Liver (tissue), 9 donors: ENCODE results near the gene SPINK7. TPM values are rescaled to one million over a fixed set of nuclear protein-coding genes. Genes with fewer than 3 reads are reported as not detected.

Experiments
- DNase-seq: peaks from one replicate; pipeline ENCODE4 v3.0.0-alpha.2; 2017; ENCODE audit warnings: low spot score
- H3K27ac ChIP-seq, 2 donors: one replicate each; pipeline ENCODE4 v1.7.0; 2013; ENCODE audit warnings: inconsistent platforms in 2 of 2, low read length in 2 of 2, control low read depth in 1 of 2, low read depth in 1 of 2, mild to moderate bottlenecking in 1 of 2
- H3K27me3 ChIP-seq, 4 donors: one replicate each; pipeline versions ENCODE4 v1.6.1 to v1.7.0; 2013; ENCODE audit warnings: low read length in 3 of 4, inconsistent platforms in 1 of 4, mild to moderate bottlenecking in 1 of 4, moderate library complexity in 1 of 4; ENCODE audit not compliant: control insufficient read depth in 4 of 4, insufficient read depth in 4 of 4
- H3K36me3 ChIP-seq, 4 donors: one replicate each; pipeline versions ENCODE4 v1.6.1 to v1.7.0; 2013; ENCODE audit warnings: low read length in 3 of 4, mild to moderate bottlenecking in 3 of 4, low read depth in 1 of 4, moderate library complexity in 1 of 4; ENCODE audit not compliant: control insufficient read depth in 4 of 4, insufficient read depth in 3 of 4
- H3K4me1 ChIP-seq, 4 donors: one replicate each; pipeline versions ENCODE4 v1.6.1 to v1.7.0; 2013; ENCODE audit warnings: low read length in 3 of 4, mild to moderate bottlenecking in 3 of 4, moderate library complexity in 1 of 4; ENCODE audit not compliant: control insufficient read depth in 4 of 4, insufficient read depth in 4 of 4
- H3K4me3 ChIP-seq, 3 donors: one replicate each; pipeline versions ENCODE4 v1.6.1 to v1.7.0; 2013; ENCODE audit warnings: low read length in 3 of 3, control low read depth in 1 of 3, low read depth in 1 of 3, mild to moderate bottlenecking in 1 of 3
- H3K9ac ChIP-seq, 2 donors: one replicate each; pipeline ENCODE4 v1.7.0; 2013; ENCODE audit warnings: low read length in 2 of 2, mild to moderate bottlenecking in 2 of 2, moderate library complexity in 2 of 2, control low read depth in 1 of 2, low read depth in 1 of 2
- H3K9me3 ChIP-seq, 4 donors: one replicate each; pipeline versions ENCODE4 v1.6.1 to v1.7.0; 2013; ENCODE audit warnings: low read length in 3 of 4; ENCODE audit not compliant: control insufficient read depth in 4 of 4
- EGR1 ChIP-seq, 2 donors: IDR thresholded peaks; 2 replicates each; pipeline ENCODE4 v1.6.1; 2016 to 2018; ENCODE audit warnings: antibody characterized with exemption in 2 of 2, low read depth in 2 of 2
- FOXA1 ChIP-seq: IDR thresholded peaks from 2 replicates; pipeline ENCODE4 v1.6.1; 2016; ENCODE audit warnings: antibody characterized with exemption
- FOXA2 ChIP-seq: IDR thresholded peaks from 2 replicates; pipeline ENCODE4 v1.6.1; 2016; ENCODE audit warnings: antibody characterized with exemption
- GABPA ChIP-seq, 2 donors: IDR thresholded peaks in 1 of 2; conservative IDR thresholded peaks in 1 of 2; 2 replicates each; pipeline ENCODE4 v1.6.1; 2016; ENCODE audit warnings: antibody characterized with exemption in 2 of 2, mild to moderate bottlenecking in 1 of 2, moderate library complexity in 1 of 2
- HNF4A ChIP-seq, 2 donors: conservative IDR thresholded peaks; 2 replicates each; pipeline ENCODE4 v1.6.1; 2016; ENCODE audit warnings: antibody characterized with exemption in 2 of 2, mild to moderate bottlenecking in 2 of 2
- HNF4G ChIP-seq: IDR thresholded peaks from 2 replicates; pipeline ENCODE4 v1.6.1; 2016; ENCODE audit warnings: antibody characterized with exemption
- JUND ChIP-seq, 2 donors: IDR thresholded peaks; 2 replicates each; pipeline ENCODE4 v1.6.1; 2016; ENCODE audit warnings: antibody characterized with exemption in 2 of 2
- NR2F2 ChIP-seq: IDR thresholded peaks from 2 replicates; pipeline ENCODE4 v1.6.1; 2016; ENCODE audit warnings: antibody characterized with exemption
- RAD21 ChIP-seq, 2 donors: IDR thresholded peaks; 2 replicates each; pipeline ENCODE4 v1.6.1; 2016; ENCODE audit warnings: antibody characterized with exemption in 2 of 2, mild to moderate bottlenecking in 2 of 2
- RXRA ChIP-seq, 2 donors: IDR thresholded peaks; 2 replicates each; pipeline ENCODE4 v1.6.1; 2017 to 2018; ENCODE audit warnings: antibody characterized with exemption in 2 of 2, mild to moderate bottlenecking in 1 of 2
- SP1 ChIP-seq: IDR thresholded peaks from 2 replicates; pipeline ENCODE4 v1.6.1; 2018; ENCODE audit warnings: antibody characterized with exemption, mild to moderate bottlenecking
- TAF1 ChIP-seq: conservative IDR thresholded peaks from 2 replicates; pipeline ENCODE4 v1.6.1; 2016; ENCODE audit warnings: antibody characterized with exemption, mild to moderate bottlenecking
- YY1 ChIP-seq: IDR thresholded peaks from 2 replicates; pipeline ENCODE4 v1.6.1; 2016; ENCODE audit warnings: antibody characterized with exemption, mild to moderate bottlenecking
- WGBS: extraction: QIAGEN DNeasy Blood & Tissue Kit; methylation state at CpG from one replicate; pipeline ENCODE4 v1.1.7; 2013; 5-methylcytosine and 5-hydroxymethylcytosine counted together
- polyA plus RNA-seq, 2 donors: library from polyadenylated mRNA; stranded (reverse) in 1 of 2; unstranded in 1 of 2; fragments of 200-250 nt in 1 of 2; fragments of >200 nt in 1 of 2; fragmentation: Nextera tagmentation in 1 of 2; extraction: Ambion mirVana in 1 of 2; gene quantifications; one replicate each; pipeline versions ENCODE4 v1.2.1 to v1.2.3, GENCODE V29; 2013 to 2015
- total RNA-seq, 2 donors: library from RNA; depleted of rRNA; stranded (reverse); fragments of >200 nt; gene quantifications; one replicate each; pipeline ENCODE4 v1.2.3, GENCODE V29; 2014
- TF ChIP-seq, protein P1 (sequence below): IDR thresholded peaks from 2 replicates; pipeline ENCODE4 v1.6.1; 2016; ENCODE audit warnings: antibody characterized with exemption
- TF ChIP-seq, protein P2 (sequence below): fragments of 150-350 bp; IDR thresholded peaks from 2 replicates; pipeline ENCODE4 v1.5.1; 2017; ENCODE audit warnings: improper control_type of control experiment, low read depth, low read length; ENCODE audit not compliant: missing input control
- TF ChIP-seq, protein P3 (sequence below): IDR thresholded peaks from 2 replicates; pipeline ENCODE4 v1.6.1; 2016; ENCODE audit warnings: antibody characterized with exemption
- TF ChIP-seq, protein P4 (sequence below): IDR thresholded peaks from 2 replicates; pipeline ENCODE4 v1.6.1; 2016; ENCODE audit warnings: antibody characterized with exemption, mild to moderate bottlenecking
- TF ChIP-seq, protein P5 (sequence below): IDR thresholded peaks from 2 replicates; pipeline ENCODE4 v1.6.1; 2016; ENCODE audit warnings: antibody characterized with exemption
- donor health status: healthy.
- donor health status: healthy.
- donor health status: healthy.
- donor health status: healthy.
- donor health status: healthy.

Gene SPINK7
- total and polyA plus RNA-seq, 4 donors, result not detected

DNA sequence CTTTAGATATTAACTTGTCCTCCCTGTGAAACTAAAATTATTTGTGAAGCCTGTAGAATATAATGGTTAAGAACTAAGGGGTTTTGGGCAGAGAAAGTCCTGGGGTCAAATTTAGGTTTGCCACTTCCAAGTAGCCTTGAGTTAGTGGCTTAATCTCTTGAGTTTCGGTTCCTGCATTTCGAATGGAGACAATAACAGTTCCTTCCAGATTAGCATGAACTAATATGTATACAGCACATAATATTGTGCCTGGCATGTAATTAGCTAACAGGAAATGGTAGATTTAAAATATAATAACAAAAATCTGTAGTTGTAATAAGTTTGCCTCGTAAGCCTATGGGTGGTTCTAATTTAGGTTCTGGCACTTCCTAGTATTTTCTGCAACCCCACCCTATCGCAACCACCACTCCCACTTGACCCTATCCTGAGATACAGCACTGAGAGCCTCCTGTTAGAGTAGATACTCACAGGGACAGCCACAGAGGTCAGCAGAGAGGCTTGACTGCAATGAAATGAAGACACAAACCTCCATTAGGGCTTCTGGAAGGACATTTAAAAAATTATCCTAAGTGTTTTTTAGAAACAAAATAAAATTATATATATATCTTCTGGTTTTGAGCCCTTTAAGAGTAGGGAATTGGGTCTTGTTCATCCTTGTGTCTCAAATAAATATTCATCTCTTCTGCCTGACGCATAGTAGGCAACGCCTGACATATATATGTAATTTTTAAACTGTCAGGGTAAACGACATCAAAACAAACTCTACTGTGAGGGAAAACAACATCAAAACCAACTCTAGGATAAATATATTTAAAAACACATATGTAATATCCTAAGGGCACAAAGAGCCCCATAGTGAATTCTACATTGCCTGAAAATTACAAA, 31.6 kb downstream of the SPINK7 start:
- Histone ChIP-seq H3K9ac (no peak overlapping the region), H3K27me3 (no peaks in the 10 kb centered on the region), H3K4me3 (no peak overlapping the region), H3K9me3 (no peaks in the 10 kb centered on the region), H3K27ac (no peak overlapping the region), H3K4me1 (no peaks in the 10 kb centered on the region), H3K36me3 (no peaks in the 10 kb centered on the region)
- TF ChIP-seq HNF4G (no peak), RXRA (IDR thresholded peaks at IDR 0.05) (no peak), NR2F2 (no peak), YY1 (no peak), EGR1 (IDR thresholded peaks at IDR 0.05; ENCODE audit: low read depth in 2 of 2) (no peak), FOXA1 (no peak), RAD21 (IDR thresholded peaks at IDR 0.05) (no peak), GABPA (IDR thresholded peaks at IDR 0.05 in 1 of 2, conservative IDR thresholded peaks at IDR 0.05 in 1 of 2) (no peak), SP1 (no peak), TAF1 (no peak), JUND (IDR thresholded peaks at IDR 0.05) (no peak), FOXA2 (no peak), HNF4A (conservative IDR thresholded peaks at IDR 0.05) (no peak)
- TF ChIP-seq, protein P1, sequence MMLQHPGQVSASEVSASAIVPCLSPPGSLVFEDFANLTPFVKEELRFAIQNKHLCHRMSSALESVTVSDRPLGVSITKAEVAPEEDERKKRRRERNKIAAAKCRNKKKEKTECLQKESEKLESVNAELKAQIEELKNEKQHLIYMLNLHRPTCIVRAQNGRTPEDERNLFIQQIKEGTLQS, result no peak
- TF ChIP-seq, protein P2, sequence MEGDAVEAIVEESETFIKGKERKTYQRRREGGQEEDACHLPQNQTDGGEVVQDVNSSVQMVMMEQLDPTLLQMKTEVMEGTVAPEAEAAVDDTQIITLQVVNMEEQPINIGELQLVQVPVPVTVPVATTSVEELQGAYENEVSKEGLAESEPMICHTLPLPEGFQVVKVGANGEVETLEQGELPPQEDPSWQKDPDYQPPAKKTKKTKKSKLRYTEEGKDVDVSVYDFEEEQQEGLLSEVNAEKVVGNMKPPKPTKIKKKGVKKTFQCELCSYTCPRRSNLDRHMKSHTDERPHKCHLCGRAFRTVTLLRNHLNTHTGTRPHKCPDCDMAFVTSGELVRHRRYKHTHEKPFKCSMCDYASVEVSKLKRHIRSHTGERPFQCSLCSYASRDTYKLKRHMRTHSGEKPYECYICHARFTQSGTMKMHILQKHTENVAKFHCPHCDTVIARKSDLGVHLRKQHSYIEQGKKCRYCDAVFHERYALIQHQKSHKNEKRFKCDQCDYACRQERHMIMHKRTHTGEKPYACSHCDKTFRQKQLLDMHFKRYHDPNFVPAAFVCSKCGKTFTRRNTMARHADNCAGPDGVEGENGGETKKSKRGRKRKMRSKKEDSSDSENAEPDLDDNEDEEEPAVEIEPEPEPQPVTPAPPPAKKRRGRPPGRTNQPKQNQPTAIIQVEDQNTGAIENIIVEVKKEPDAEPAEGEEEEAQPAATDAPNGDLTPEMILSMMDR, result no peak
- TF ChIP-seq, protein P3, sequence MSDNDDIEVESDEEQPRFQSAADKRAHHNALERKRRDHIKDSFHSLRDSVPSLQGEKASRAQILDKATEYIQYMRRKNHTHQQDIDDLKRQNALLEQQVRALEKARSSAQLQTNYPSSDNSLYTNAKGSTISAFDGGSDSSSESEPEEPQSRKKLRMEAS, result no peak
- TF ChIP-seq, protein P4, sequence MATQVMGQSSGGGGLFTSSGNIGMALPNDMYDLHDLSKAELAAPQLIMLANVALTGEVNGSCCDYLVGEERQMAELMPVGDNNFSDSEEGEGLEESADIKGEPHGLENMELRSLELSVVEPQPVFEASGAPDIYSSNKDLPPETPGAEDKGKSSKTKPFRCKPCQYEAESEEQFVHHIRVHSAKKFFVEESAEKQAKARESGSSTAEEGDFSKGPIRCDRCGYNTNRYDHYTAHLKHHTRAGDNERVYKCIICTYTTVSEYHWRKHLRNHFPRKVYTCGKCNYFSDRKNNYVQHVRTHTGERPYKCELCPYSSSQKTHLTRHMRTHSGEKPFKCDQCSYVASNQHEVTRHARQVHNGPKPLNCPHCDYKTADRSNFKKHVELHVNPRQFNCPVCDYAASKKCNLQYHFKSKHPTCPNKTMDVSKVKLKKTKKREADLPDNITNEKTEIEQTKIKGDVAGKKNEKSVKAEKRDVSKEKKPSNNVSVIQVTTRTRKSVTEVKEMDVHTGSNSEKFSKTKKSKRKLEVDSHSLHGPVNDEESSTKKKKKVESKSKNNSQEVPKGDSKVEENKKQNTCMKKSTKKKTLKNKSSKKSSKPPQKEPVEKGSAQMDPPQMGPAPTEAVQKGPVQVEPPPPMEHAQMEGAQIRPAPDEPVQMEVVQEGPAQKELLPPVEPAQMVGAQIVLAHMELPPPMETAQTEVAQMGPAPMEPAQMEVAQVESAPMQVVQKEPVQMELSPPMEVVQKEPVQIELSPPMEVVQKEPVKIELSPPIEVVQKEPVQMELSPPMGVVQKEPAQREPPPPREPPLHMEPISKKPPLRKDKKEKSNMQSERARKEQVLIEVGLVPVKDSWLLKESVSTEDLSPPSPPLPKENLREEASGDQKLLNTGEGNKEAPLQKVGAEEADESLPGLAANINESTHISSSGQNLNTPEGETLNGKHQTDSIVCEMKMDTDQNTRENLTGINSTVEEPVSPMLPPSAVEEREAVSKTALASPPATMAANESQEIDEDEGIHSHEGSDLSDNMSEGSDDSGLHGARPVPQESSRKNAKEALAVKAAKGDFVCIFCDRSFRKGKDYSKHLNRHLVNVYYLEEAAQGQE, result no peak
- 80% methylated on average over 7 of the region's 7 CpGs for WGBS
- peak; percentile 38 for DNase-seq

DNA sequence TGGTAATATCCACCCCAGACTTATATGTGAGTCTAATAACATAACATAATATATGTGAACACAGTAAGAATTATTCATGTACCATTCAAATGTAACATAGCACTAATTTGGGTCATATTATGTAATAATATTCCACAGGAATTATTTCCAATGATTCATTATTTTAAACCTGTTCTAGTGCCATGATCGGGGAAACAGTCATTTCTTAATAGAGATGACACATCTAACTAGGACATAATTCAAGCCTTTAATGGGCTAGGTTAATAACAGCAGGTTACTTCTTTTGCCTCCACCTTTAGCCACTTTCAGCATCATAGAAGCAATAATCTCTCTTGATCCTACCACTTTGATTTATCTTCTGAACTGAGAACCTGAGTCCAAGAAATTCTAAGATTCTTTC, 35.5 kb downstream of the SPINK7 start:
- WGBS, result 94% methylated on average over 1 of the region's 1 CpG

More for the DNA sequence above, 35.5 kb downstream of the SPINK7 start:
- no peak for DNase-seq
- Histone ChIP-seq H3K27me3 (no peaks in the 10 kb centered on the region), H3K9me3 (no peaks in the 10 kb centered on the region), H3K36me3 (no peaks in the 10 kb centered on the region), H3K4me3 (no peak overlapping the region), H3K27ac (no peak overlapping the region), H3K9ac (no peak overlapping the region), H3K4me1 (no peaks in the 10 kb centered on the region)
- TF ChIP-seq, protein P5, sequence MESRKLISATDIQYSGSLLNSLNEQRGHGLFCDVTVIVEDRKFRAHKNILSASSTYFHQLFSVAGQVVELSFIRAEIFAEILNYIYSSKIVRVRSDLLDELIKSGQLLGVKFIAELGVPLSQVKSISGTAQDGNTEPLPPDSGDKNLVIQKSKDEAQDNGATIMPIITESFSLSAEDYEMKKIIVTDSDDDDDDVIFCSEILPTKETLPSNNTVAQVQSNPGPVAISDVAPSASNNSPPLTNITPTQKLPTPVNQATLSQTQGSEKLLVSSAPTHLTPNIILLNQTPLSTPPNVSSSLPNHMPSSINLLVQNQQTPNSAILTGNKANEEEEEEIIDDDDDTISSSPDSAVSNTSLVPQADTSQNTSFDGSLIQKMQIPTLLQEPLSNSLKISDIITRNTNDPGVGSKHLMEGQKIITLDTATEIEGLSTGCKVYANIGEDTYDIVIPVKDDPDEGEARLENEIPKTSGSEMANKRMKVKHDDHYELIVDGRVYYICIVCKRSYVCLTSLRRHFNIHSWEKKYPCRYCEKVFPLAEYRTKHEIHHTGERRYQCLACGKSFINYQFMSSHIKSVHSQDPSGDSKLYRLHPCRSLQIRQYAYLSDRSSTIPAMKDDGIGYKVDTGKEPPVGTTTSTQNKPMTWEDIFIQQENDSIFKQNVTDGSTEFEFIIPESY, result no peak
- TF ChIP-seq EGR1 (IDR thresholded peaks at IDR 0.05; ENCODE audit: low read depth in 2 of 2), result no peak
- no peak for TF ChIP-seq HNF4G
- TF ChIP-seq HNF4A (conservative IDR thresholded peaks at IDR 0.05), result no peak
- TF ChIP-seq, protein P1, result no peak
- no peak for TF ChIP-seq GABPA (IDR thresholded peaks at IDR 0.05 in 1 of 2, conservative IDR thresholded peaks at IDR 0.05 in 1 of 2)
- no peak for TF ChIP-seq FOXA1
- TF ChIP-seq, protein P3, result no peak
- TF ChIP-seq YY1, result no peak
